GM12878 (cell line): Measurements from ENCODE around the gene LETMD1. TPM values are rescaled to one million over a fixed set of nuclear protein-coding genes. Genes with fewer than 3 reads are reported as not detected.

ENCODE experiments used
- ATAC-seq: fragments of 200-7000 bp; cut with Tn5 transposase; 3 replicates; pipeline ENCODE4 v1.9.1; 2020; ENCODE audit warnings: mild to moderate bottlenecking, moderate library complexity
- BruUV-seq: library from RNA; stranded (reverse); fragments of 400-500 nt; replicated peaks from 2 replicates; lab custom pipeline; 2021; lab: Mats Ljungman, UMichigan
- CTCF ChIA-PET: fragments of 300-600 bp; sonication (Branson Sonifier 250); formaldehyde crosslinking; extraction: SDS; loops from one replicate; lab custom pipeline; 2021; ENCODE audit warnings: inconsistent platforms; lab: Yijun Ruan, JAX
- POLR2A ChIA-PET: fragments of 350-600 bp; formaldehyde crosslinking; extraction: SDS; loops from one replicate; lab custom pipeline; 2021; ENCODE audit warnings: inconsistent platforms; lab: Charles Lee
- RAD21 ChIA-PET: fragments of 300-600 bp; sonication (Branson Sonifier 250); formaldehyde crosslinking; loops from one replicate; lab custom pipeline; 2023; ENCODE audit warnings: antibody characterized with exemption; ENCODE audit not compliant: unreplicated experiment; lab: Charles Lee
- SMC1A ChIA-PET: fragments of 300-600 bp; sonication (Branson Sonifier 250); formaldehyde crosslinking; loops from one replicate; lab custom pipeline; 2023; ENCODE audit not compliant: unreplicated experiment, uncharacterized antibody; lab: Charles Lee
- DNase-seq: peaks from one replicate; pipeline ENCODE4 v3.0.0-alpha.2; 2011; ENCODE audit warnings: low read depth, low spot score
- FAIRE-seq: peaks from 3 replicates; lab custom pipeline; 2011; peaks lifted over from hg19 to GRCh38; lab: Jason Lieb, UNC
- H2AFZ ChIP-seq: 2 replicates; pipeline ENCODE4 v1.6.0; 2011; ENCODE audit warnings: low read depth, low read length, control low read depth; ENCODE audit not compliant: control insufficient read depth
- H3K27ac ChIP-seq: 2 replicates; pipeline ENCODE4 v1.5.1; 2011; ENCODE audit warnings: control low read depth; ENCODE audit not compliant: control insufficient read depth, insufficient read depth
- H3K27me3 ChIP-seq, 2 experiments: replicated peaks in 1 of 2; 2 replicates each; pipeline versions ENCODE4 v1.6.0 to v1.6.1; 2011; ENCODE audit warnings: low read length in 1 of 2; ENCODE audit not compliant: control insufficient read depth in 2 of 2, insufficient read depth in 2 of 2
- H3K36me3 ChIP-seq, 2 experiments: 2 replicates each; pipeline ENCODE4 v1.5.1; 2011; ENCODE audit warnings: low read length in 1 of 2; ENCODE audit not compliant: control insufficient read depth in 2 of 2, insufficient read depth in 2 of 2
- H3K4me1 ChIP-seq: 2 replicates; pipeline ENCODE4 v1.6.1; 2011; ENCODE audit warnings: mild to moderate bottlenecking, low read length, moderate library complexity, mixed read lengths; ENCODE audit not compliant: control insufficient read depth, insufficient read depth
- H3K4me2 ChIP-seq: 2 replicates; pipeline ENCODE4 v1.6.0; 2011; ENCODE audit warnings: control low read depth; ENCODE audit not compliant: control insufficient read depth, insufficient read depth
- H3K4me3 ChIP-seq: fragments of 200-600 bp; sonication (generic); 2 replicates; pipeline ENCODE4 v1.5.1; 2016
- H3K79me2 ChIP-seq: 2 replicates; pipeline ENCODE4 v1.6.0; 2011; ENCODE audit warnings: low read length; ENCODE audit not compliant: control insufficient read depth, insufficient read depth
- H3K9ac ChIP-seq: 2 replicates; pipeline ENCODE4 v1.8.0; 2011; ENCODE audit warnings: low read length, control low read depth, mixed read lengths; ENCODE audit not compliant: control insufficient read depth, insufficient read depth
- H3K9me3 ChIP-seq: replicated peaks from 3 replicates; pipeline ENCODE4 v1.5.1; 2011; ENCODE audit warnings: mild to moderate bottlenecking, low read length; ENCODE audit not compliant: control insufficient read depth, insufficient read depth
- H4K20me1 ChIP-seq: 2 replicates; pipeline ENCODE4 v1.6.0; 2011; ENCODE audit not compliant: control insufficient read depth, insufficient read depth
- BMI1 ChIP-seq: fragments of 450-650 bp; IDR thresholded peaks from 2 replicates; pipeline ENCODE4 v1.6.1; 2016; ENCODE audit warnings: mild to moderate bottlenecking, moderate library complexity, borderline replicate concordance
- CBFB ChIP-seq: IDR thresholded peaks from 2 replicates; pipeline ENCODE4 v1.6.1; 2016; ENCODE audit warnings: antibody characterized with exemption, low read depth
- CTCF ChIP-seq, 3 experiments: IDR thresholded peaks in 2 of 3; conservative IDR thresholded peaks in 1 of 3; 2 replicates each; pipeline ENCODE4 v1.5.1; 2011; ENCODE audit warnings: low read depth in 3 of 3, low read length in 3 of 3, mild to moderate bottlenecking in 3 of 3, control low read depth in 2 of 3, moderate library complexity in 2 of 3, inconsistent platforms in 1 of 3, mixed read lengths in 1 of 3; ENCODE audit not compliant: control insufficient read depth in 2 of 3, insufficient read depth in 1 of 3; ENCODE audit errors: extremely low read depth in 1 of 3
- EP300 ChIP-seq, 2 experiments: fragments of 150-350 bp in 1 of 2; IDR thresholded peaks; 2 replicates each; pipeline ENCODE4 v1.6.1; 2011 to 2012; ENCODE audit warnings: low read depth in 2 of 2, low read length in 2 of 2, borderline replicate concordance in 1 of 2, improper control_type of control experiment in 1 of 2, inconsistent platforms in 1 of 2; ENCODE audit not compliant: control insufficient read depth in 1 of 2
- IRF3 ChIP-seq: fragments of 450-650 bp; IDR thresholded peaks from 2 replicates; pipeline ENCODE4 v1.6.1; 2014; ENCODE audit warnings: mild to moderate bottlenecking
- IRF4 ChIP-seq: IDR thresholded peaks from 2 replicates; pipeline ENCODE4 v1.6.1; 2011; ENCODE audit warnings: low read depth, low read length
- PBX3 ChIP-seq: IDR thresholded peaks from 2 replicates; pipeline ENCODE4 v1.6.1; 2011; ENCODE audit warnings: mild to moderate bottlenecking, low read depth, low read length, moderate library complexity; ENCODE audit not compliant: insufficient replicate concordance
- PRDM15 ChIP-seq: fragments of 450-650 bp; formaldehyde crosslinking; IDR thresholded peaks from 2 replicates; pipeline ENCODE4 v1.4.0; 2020; ENCODE audit warnings: mild to moderate bottlenecking, moderate library complexity
- SMC3 ChIP-seq: IDR thresholded peaks from 2 replicates; pipeline ENCODE4 v1.6.1; 2011; ENCODE audit warnings: low read length, improper control_type of control experiment, borderline replicate concordance
- SPI1 ChIP-seq: IDR thresholded peaks from 2 replicates; pipeline ENCODE4 v1.6.1; 2011; ENCODE audit warnings: low read depth, mild to moderate bottlenecking, low read length, moderate library complexity, borderline replicate concordance; ENCODE audit not compliant: insufficient read depth
- SREBF1 ChIP-seq: IDR thresholded peaks from 2 replicates; pipeline ENCODE4 v1.6.1; 2012; ENCODE audit warnings: mild to moderate bottlenecking, low read length
- WGBS: methylation state at CpG from one replicate; pipeline ENCODE4 v1.1.6; 2016; ENCODE audit warnings: low lambda C conversion rate; ENCODE audit not compliant: insufficient replicate concordance, insufficient coverage; ENCODE audit errors: missing lambda C conversion rate; 5-methylcytosine and 5-hydroxymethylcytosine counted together
- in situ Hi-C: fragments of 300-500 bp; cut with MboI; formaldehyde crosslinking; loops from 9 replicates; pipeline ENCODE4 v1.14.3; 2018; ENCODE audit warnings: mixed read lengths
- intact Hi-C: fragments of 100-400 bp; cut with micrococcal nuclease; formaldehyde crosslinking; loops from one replicate; pipeline ENCODE4 v1.14.2; 2022; ENCODE audit not compliant: unreplicated experiment
- polyA plus RNA-seq, 11 experiments: library from polyadenylated mRNA; depleted of rRNA in 4 of 11; unstranded in 6 of 11; stranded (reverse) in 5 of 11; fragments of >200 nt; fragmentation: Nextera tagmentation in 4 of 11; fragmentation: Illumina TruSeq in 1 of 11; extraction: Ambion mirVana in 4 of 11; extraction: Trizol in 1 of 11; gene quantifications; 1 replicate in 1 of 11; 2 replicates in 10 of 11; pipeline versions ENCODE4 v1.2.1 to v1.2.3, GENCODE V29; 2011 to 2016; ENCODE audit warnings: inconsistent platforms in 2 of 11, missing spikeins in 2 of 11, low read depth in 1 of 11
- total RNA-seq, 4 experiments: library from RNA; depleted of rRNA in 3 of 4; stranded (reverse); fragments of >200 nt in 3 of 4; fragmentation: Illumina TruSeq in 1 of 4; extraction: Trizol in 1 of 4; gene quantifications; 2 replicates each; pipeline versions ENCODE4 v1.2.1 to v1.2.3, GENCODE V29; 2013 to 2021
- TF ChIP-seq, protein P1 (sequence below): IDR thresholded peaks from 2 replicates; pipeline ENCODE4 v1.6.1; 2011; ENCODE audit warnings: borderline replicate concordance, low read depth, mild to moderate bottlenecking, moderate library complexity, mixed read lengths, low read length; ENCODE audit not compliant: insufficient read depth; ENCODE audit errors: extremely low read length

Gene LETMD1
- total and polyA plus RNA-seq, 10 of the 15 experiments (the other 5 are each of a cell fraction or from before 2014, with no cell fraction given), result 30.3 to 116 (median 51.5) TPM

GRCh38 chr12:51065530-51065929, 17.4 kb downstream of the LETMD1 start (continued):
- no peak for TF ChIP-seq CTCF (IDR thresholded peaks at IDR 0.05 in 2 of 3, conservative IDR thresholded peaks at IDR 0.05 in 1 of 3; ENCODE audit: control insufficient read depth in 2 of 3, extremely low read depth in 1 of 3, insufficient read depth in 1 of 3, low read depth in 3 of 3, low read length in 3 of 3)
- TF ChIP-seq CBFB, result no peak
- TF ChIP-seq, protein P1, sequence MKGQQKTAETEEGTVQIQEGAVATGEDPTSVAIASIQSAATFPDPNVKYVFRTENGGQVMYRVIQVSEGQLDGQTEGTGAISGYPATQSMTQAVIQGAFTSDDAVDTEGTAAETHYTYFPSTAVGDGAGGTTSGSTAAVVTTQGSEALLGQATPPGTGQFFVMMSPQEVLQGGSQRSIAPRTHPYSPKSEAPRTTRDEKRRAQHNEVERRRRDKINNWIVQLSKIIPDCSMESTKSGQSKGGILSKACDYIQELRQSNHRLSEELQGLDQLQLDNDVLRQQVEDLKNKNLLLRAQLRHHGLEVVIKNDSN, result no peak

DNA sequence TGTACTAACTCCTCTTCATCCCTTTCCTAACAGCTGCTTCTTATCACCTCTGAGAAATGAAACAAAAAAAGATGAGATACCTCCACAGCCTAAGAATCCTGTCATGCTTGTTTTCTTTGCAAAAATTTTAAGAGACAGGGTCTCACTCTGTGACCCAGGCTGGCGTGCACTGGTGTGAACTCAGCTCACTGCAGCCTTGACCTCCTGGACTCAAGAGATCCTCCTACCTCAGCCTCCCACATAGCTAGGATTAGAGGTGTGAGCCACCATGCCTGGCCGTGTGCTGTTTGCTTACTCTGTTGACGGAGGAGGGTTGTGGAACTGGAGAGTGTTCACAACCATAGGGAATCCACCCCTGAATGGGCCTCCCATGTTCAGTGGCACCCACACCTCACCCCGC, 19.1 kb downstream of the LETMD1 start:
- DNase-seq (no peak), FAIRE-seq (no peak), ATAC-seq (no peak)
- Histone ChIP-seq H3K4me3 (no peak overlapping the region), H3K27me3 (no peaks in the 10 kb centered on the region), H3K4me1 (no peaks in the 10 kb centered on the region), H3K4me2 (no peak overlapping the region), H2AFZ (no peak overlapping the region), H3K36me3 (peaks cover 3 to 12% of the 10 kb centered on the region in 2 experiments), H3K9ac (no peak overlapping the region), H3K79me2 (no peaks in the 10 kb centered on the region), H4K20me1 (no peaks in the 10 kb centered on the region), H3K27ac (no peak overlapping the region), H3K9me3 (no peaks in the 10 kb centered on the region)
- no TSS peak for BruUV-seq
- in situ Hi-C loops (no loop called here), intact Hi-C loops (no loop called here)
- WGBS, result 93% methylated on average over 4 of the region's 4 CpGs
- ChIA-PET RAD21 (no interaction called here), POLR2A (no interaction called here), SMC1A (interaction anchor here (0.9 kb wide), 1 partner anchor 42 kb away, joined by 3 read pairs; no protein-coding TSS in a partner anchor), CTCF (interaction anchor here (1.2 kb wide), 1 partner anchor 74 kb away, joined by 3 read pairs; no protein-coding TSS in a partner anchor)
- TF ChIP-seq SREBF1 (no peak), SPI1 (no peak), IRF3 (no peak), PRDM15 (CRISPR knock-in tag) (no peak), EP300 (IDR thresholded peaks at IDR 0.05; ENCODE audit: borderline replicate concordance in 1 of 2, control insufficient read depth in 1 of 2, low read depth in 2 of 2, low read length in 2 of 2) (no peak), SMC3 (no peak), PBX3 (no peak), BMI1 (no peak), IRF4 (no peak)
